ENCODE data around the gene FAM120A. TPM values are rescaled to one million over a fixed set of nuclear protein-coding genes. Genes with fewer than 3 reads are reported as not detected.

FAM120A gene
- total RNA-seq, 3 donors from 2014 or later: 168 to 215 (median 209) TPM

GRCh38 chr9:93463638-93464248 is 12.3 kb downstream of the FAM120A start:
- H3K4me1 ChIP-seq (ENCODE audit: low read depth): peaks cover 73% of the 10 kb centered on the region
- intact Hi-C loops (cut with DNase I, micrococcal nuclease): no loop called here
- DNase-seq (no peak), ATAC-seq (no peak)
- no peaks in the 10 kb centered on the region for H3K9me3 ChIP-seq
- TF ChIP-seq CTCF (IDR thresholded peaks at IDR 0.05): no peak
- H3K4me3 ChIP-seq: no peak overlapping the region
- H3K36me3 ChIP-seq (ENCODE audit: low read depth): no peaks in the 10 kb centered on the region

DNA sequence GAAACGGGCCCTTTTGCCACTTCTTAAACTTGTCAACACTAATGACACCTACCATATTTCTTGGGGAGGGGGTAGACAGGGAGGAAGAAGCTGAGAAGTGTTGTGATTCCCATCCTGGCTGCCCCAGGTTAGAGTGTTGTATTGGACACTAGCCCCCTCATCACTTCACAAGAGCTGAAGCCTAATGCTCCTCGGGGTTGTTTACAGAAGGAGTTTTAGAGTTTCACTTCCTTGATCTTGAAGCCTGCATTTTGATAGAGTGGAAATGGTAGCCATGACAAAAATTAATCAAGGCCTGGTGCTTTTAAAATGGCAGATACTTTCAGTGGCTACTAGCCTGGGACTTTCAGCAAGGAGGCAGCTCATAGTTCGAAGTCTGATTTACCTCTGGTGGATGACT is 12.9 kb downstream of the FAM120A start:
- Histone ChIP-seq H3K9me3 (no peaks in the 10 kb centered on the region), H3K4me1 (ENCODE audit: low read depth) (peaks cover 72% of the 10 kb centered on the region), H3K4me3 (no peak overlapping the region), H3K36me3 (ENCODE audit: low read depth) (no peaks in the 10 kb centered on the region)
- DNase-seq: peak in 1 of 3 donors; percentile 28
- TF ChIP-seq CTCF (IDR thresholded peaks at IDR 0.05): no peak
- intact Hi-C loops (cut with DNase I, micrococcal nuclease): no loop called here
- ATAC-seq: no peak

DNA sequence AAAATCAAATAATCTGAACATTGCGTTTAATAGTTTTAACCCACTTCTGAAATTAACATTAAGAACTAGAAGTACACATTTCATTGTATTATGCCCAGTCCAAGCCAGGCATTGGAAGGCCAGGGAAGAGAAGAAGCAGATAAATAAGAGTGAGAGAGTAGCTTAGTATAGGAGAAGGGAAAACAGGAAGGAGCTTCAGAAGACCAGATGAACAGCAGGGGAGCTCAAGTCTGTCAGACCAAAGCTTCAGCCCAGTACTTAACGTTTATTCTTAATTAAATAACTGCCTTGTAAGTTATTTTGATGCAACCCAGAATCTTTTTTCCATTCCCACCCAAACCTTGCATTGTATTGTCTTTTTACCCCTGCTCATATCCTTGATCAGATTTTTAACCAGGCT is 13.4 kb downstream of the FAM120A start:
- TF ChIP-seq CTCF (IDR thresholded peaks at IDR 0.05): no peak
- Histone ChIP-seq H3K4me3 (no peak overlapping the region), H3K9me3 (no peaks in the 10 kb centered on the region), H3K4me1 (ENCODE audit: low read depth) (peaks cover 74% of the 10 kb centered on the region), H3K36me3 (ENCODE audit: low read depth) (no peaks in the 10 kb centered on the region)
- ATAC-seq (no peak), DNase-seq (no peak)
- intact Hi-C loops (cut with DNase I, micrococcal nuclease): no loop called here

DNA sequence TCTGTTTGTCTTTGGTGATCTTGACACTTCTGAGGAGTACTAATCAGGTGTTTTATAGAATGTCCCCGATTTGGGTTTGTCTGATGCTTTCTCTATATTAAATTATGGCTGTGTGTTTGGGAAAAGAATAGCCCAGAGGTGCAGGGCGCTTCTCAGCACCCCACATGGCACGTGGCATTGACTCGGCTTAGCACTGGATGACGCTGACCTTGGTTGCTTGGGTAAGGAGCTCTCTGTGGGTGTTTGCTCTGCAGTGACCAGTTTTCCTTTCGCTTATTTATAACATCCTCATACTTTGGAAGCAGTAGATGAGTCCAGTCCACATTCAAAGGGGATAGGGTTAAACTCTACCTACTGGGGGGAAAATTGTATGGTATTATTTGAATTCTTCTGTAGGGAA is 14.4 kb downstream of the FAM120A start:
- DNase-seq (peak in 1 of 3 donors; percentile 35), ATAC-seq (peak; percentile 32)
- Histone ChIP-seq H3K36me3 (ENCODE audit: low read depth) (no peaks in the 10 kb centered on the region), H3K4me3 (no peak overlapping the region), H3K9me3 (no peaks in the 10 kb centered on the region), H3K4me1 (ENCODE audit: low read depth) (peaks cover 71% of the 10 kb centered on the region)
- no peak for TF ChIP-seq CTCF (IDR thresholded peaks at IDR 0.05)
- intact Hi-C loops (cut with DNase I, micrococcal nuclease): no loop called here

DNA sequence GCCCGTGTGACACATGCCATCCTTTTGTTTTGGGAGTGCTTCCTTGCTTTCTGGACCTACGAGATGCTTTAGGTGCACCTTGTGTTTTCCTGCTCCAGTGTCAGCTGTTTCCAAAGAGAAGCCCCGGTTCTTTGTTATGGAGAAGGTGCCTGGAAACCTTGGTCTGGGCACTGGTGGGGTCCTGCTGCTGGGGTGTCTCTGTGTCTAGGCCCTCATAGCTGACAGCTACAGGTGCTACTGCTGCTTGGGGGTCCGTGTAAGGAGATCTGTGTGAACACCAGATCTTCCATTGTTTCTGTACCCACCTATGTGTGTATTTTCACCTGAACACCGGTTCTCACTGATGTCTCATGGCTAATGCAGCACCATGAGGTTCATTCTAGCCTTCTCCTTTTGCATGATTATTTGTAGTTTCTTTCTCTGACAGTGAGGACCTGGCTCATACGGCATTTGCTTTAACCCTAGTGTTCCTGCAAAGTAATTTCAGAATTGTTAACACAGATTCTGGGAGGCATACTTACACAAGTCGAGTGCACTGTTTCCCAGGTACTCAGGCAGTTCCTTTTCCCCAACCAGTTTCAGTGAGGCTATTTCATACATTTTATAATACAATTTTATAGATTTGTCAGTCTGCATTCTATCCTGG is 15.1 kb downstream of the FAM120A start:
- no peak overlapping the region for H3K4me3 ChIP-seq
- no peaks in the 10 kb centered on the region for H3K36me3 ChIP-seq (ENCODE audit: low read depth)
- DNase-seq: peak in 1 of 3 donors; percentile 31
- TF ChIP-seq CTCF (IDR thresholded peaks at IDR 0.05): no peak
- intact Hi-C loops (cut with DNase I, micrococcal nuclease): no loop called here
- no peaks in the 10 kb centered on the region for H3K9me3 ChIP-seq
- no peak for ATAC-seq
- H3K4me1 ChIP-seq (ENCODE audit: low read depth): peaks cover 71% of the 10 kb centered on the region

Data from mucosa of descending colon (tissue), 3 donors.